ENCODE results near the gene FAM13A.

DNA sequence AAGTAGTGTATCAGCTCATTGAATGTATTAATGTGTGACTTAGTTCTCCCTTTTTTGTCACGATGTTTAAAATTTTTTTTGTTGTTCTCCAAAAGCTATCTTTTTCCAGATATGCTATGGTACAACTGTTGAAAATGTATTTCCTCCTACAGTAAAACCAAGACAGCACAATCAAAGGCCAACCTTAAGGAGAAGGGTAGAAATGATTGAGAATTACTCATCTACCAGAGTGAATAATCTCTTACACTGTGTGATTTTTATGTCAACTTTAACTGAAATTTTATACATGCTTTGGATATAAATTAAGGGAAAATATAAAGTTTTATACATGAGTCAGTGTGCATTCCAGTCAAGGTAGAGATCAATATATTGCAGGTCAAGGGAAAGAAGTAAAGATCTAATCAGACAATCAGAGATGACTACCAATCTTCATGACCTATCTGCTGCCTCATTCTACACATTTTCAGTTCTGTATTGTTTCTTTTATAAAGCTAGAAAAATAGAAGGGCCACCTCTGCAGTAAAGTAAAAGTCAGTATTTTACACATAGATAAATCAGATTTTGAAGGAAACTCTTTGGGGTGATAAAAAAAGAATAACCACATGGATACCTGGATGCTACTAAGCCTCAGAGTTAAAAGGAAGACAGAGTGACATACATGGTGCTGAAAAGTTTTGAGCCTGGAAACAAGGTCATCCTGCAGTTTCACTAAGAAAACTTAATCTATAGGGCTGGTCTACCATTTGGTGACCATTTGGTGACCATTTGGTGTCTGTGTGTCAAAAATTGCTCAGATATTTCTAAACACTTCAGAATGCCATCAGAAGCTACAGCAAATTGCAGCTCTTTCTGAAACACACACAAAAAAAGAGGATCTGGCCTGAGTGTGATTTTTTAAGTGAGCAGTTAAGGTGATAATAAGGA is 1.6 kb downstream of the FAM13A start:
- TF ChIP-seq POLR2A (IDR thresholded peaks at IDR 0.05; ENCODE audit: low read depth, low read length) = no peak
- TF ChIP-seq TAF1 (IDR thresholded peaks at IDR 0.05; ENCODE audit: low read depth, low read length) = no peak
- TF ChIP-seq POLR2AphosphoS5 (IDR thresholded peaks at IDR 0.05; ENCODE audit: low read depth, low read length) = no peak
- no peak for TF ChIP-seq PAX5 (IDR thresholded peaks at IDR 0.05; ENCODE audit: insufficient read depth, low read length, severe bottlenecking)

All from GM12891 (cell line).